Upper lobe of left lung (tissue), 4 donors: ENCODE measurements around the gene SHCBP1L.

Experiments
- CTCF ChIP-seq, 6 experiments: fragments of 450-650 bp in 4 of 6; fragments of 200-600 bp in 2 of 6; sonication (generic) in 2 of 6; IDR thresholded peaks; one replicate each; pipeline ENCODE4 v1.5.1; 2016 to 2019; ENCODE audit warnings: antibody characterized with exemption in 6 of 6
- EP300 ChIP-seq, 4 donors: sonication (generic); formaldehyde crosslinking; IDR thresholded peaks; one replicate each; pipeline ENCODE4 v1.5.1; 2017; ENCODE audit warnings: antibody characterized with exemption in 4 of 4, control low read depth in 2 of 4
- POLR2A ChIP-seq, 4 donors: fragments of 450-650 bp; IDR thresholded peaks; one replicate each; pipeline ENCODE4 v1.5.1; 2016 to 2017; ENCODE audit warnings: antibody characterized with exemption in 4 of 4, mild to moderate bottlenecking in 2 of 4
- POLR2AphosphoS5 ChIP-seq, 2 donors: sonication (generic); formaldehyde crosslinking; IDR thresholded peaks; one replicate each; pipeline ENCODE4 v1.5.1; 2017; ENCODE audit warnings: antibody characterized with exemption in 2 of 2

DNA sequence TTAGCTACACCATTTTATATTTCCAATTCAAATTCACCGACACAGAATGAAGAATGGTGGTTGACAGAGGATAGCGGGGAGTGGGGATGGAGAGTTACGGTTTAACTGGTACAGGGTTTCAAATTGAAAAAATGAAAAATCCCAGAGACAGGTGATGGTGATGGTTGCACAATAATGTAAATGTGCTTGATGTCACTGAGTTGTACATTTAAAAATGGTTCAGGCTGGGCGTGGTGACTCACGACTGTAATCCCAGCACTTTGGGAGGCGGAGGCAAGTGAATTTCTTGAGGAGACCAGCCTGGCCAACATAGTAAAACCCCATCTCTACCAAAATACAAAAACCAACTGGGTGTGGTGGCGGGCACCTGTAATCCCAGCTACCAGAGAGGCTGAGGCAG is 31.2 kb upstream of the SHCBP1L start:
- TF ChIP-seq CTCF (IDR thresholded peaks at IDR 0.05): no peak
- no peak for TF ChIP-seq POLR2AphosphoS5 (IDR thresholded peaks at IDR 0.05)
- TF ChIP-seq EP300 (IDR thresholded peaks at IDR 0.05): no peak
- no peak for TF ChIP-seq POLR2A (IDR thresholded peaks at IDR 0.05)
